Kidney epithelial cell (primary cell): ENCODE measurements around the gene NTM. TPM values are rescaled to one million over a fixed set of nuclear protein-coding genes. Genes with fewer than 3 reads are reported as not detected.

Source experiments
- DNase-seq: peaks from one replicate; pipeline ENCODE4 v3.0.0-alpha.2; 2010; ENCODE audit warnings: low read depth
- H3K27me3 ChIP-seq: 2 replicates; pipeline ENCODE4 v1.6.0; 2011; ENCODE audit warnings: low read length; ENCODE audit not compliant: control insufficient read depth, insufficient read depth
- H3K36me3 ChIP-seq: 2 replicates; pipeline ENCODE4 v1.5.1; 2011; ENCODE audit warnings: low read length; ENCODE audit not compliant: control insufficient read depth, insufficient read depth
- H3K4me3 ChIP-seq: 2 replicates; pipeline ENCODE4 v1.5.1; 2011; ENCODE audit warnings: low read depth, mild to moderate bottlenecking, control low read depth, low read length
- CTCF ChIP-seq: IDR thresholded peaks from 2 replicates; pipeline ENCODE4 v1.5.1; 2011; ENCODE audit warnings: mild to moderate bottlenecking, moderate library complexity, low read length, control low read depth, inconsistent platforms; ENCODE audit not compliant: insufficient read depth, poor library complexity, severe bottlenecking
- total RNA-seq: library from RNA; depleted of rRNA; stranded (reverse); fragments of >200 nt; gene quantifications from 2 replicates; pipeline ENCODE4 v1.2.3, GENCODE V29; 2015

NTM gene
- total RNA-seq, 1 donor from 2014 or later, result 111 TPM

- H3K27me3 ChIP-seq, result no peaks in the 10 kb centered on the region
- peak; percentile 30 for TF ChIP-seq CTCF
Observed at GRCh38 chr11:132300283-132300682, 929.9 kb downstream of the NTM start.

GRCh38 chr11:132301465-132301864, 931.0 kb downstream of the NTM start:
- DNase-seq, result no peak
- no peak for TF ChIP-seq CTCF
- Histone ChIP-seq H3K36me3 (no peaks in the 10 kb centered on the region), H3K4me3 (no peak overlapping the region), H3K27me3 (no peaks in the 10 kb centered on the region)

More at GRCh38 chr11:132300283-132300682, 929.9 kb downstream of the NTM start:
- DNase-seq, result no peak
- H3K4me3 ChIP-seq, result no peak overlapping the region
- no peaks in the 10 kb centered on the region for H3K36me3 ChIP-seq

GRCh38 chr11:132301900-132302299, 931.5 kb downstream of the NTM start:
- Histone ChIP-seq H3K36me3 (no peaks in the 10 kb centered on the region), H3K27me3 (no peaks in the 10 kb centered on the region), H3K4me3 (no peak overlapping the region)
- no peak for TF ChIP-seq CTCF
- no peak for DNase-seq

GRCh38 chr11:132307309-132308020, 937.0 kb downstream of the NTM start:
- H3K4me3 ChIP-seq, result no peak overlapping the region
- TF ChIP-seq CTCF, result no peak
- no peak for DNase-seq
- H3K36me3 ChIP-seq, result no peaks in the 10 kb centered on the region
- no peaks in the 10 kb centered on the region for H3K27me3 ChIP-seq

- Histone ChIP-seq H3K36me3 (no peaks in the 10 kb centered on the region), H3K4me3 (no peak overlapping the region), H3K27me3 (no peaks in the 10 kb centered on the region)
- no peak for DNase-seq
- TF ChIP-seq CTCF, result no peak
Observed at GRCh38 chr11:132310390-132311375, 940.3 kb downstream of the NTM start.
